ENCODE measurements around the gene SMTN. TPM values are rescaled to one million over a fixed set of nuclear protein-coding genes. Genes with fewer than 3 reads are reported as not detected.

Gene SMTN
- total and polyA plus RNA-seq, 9 of the 15 experiments (the other 6 are each of a cell fraction or from before 2014, with no cell fraction given) = 2.5 to 41.1 (median 16.1) TPM

GRCh38 chr22:31087744-31088215 lies 6.7 kb downstream of the SMTN start (continued):
- no peak for TF ChIP-seq ZBTB2 (IDR thresholded peaks at IDR 0.05)
- TF ChIP-seq ZC3H11A (IDR thresholded peaks at IDR 0.05; ENCODE audit: low read depth, low read length) = no peak
- no peak for TF ChIP-seq FOXM1 (IDR thresholded peaks at IDR 0.05; ENCODE audit: low read depth)
- no peak for TF ChIP-seq FOXM1 (CRISPR knock-in tag; IDR thresholded peaks at IDR 0.05; ENCODE audit: low read depth)
- TF ChIP-seq NFIC (IDR thresholded peaks at IDR 0.05) = no peak
- TF ChIP-seq MYNN (IDR thresholded peaks at IDR 0.05) = no peak
- no peak for TF ChIP-seq MYNN (CRISPR knock-in tag; IDR thresholded peaks at IDR 0.05)
- no peak for TF ChIP-seq SOX6 (IDR thresholded peaks at IDR 0.05)
- TF ChIP-seq YY1 (IDR thresholded peaks at IDR 0.05; ENCODE audit: borderline replicate concordance in 1 of 3, control insufficient read depth in 1 of 3, extremely low read depth in 1 of 3, insufficient read depth in 3 of 3, insufficient read length in 1 of 3, insufficient replicate concordance in 2 of 3, low read depth in 1 of 3, low read length in 2 of 3) = no peak
- TF ChIP-seq JUND (IDR thresholded peaks at IDR 0.05; ENCODE audit: borderline replicate concordance, low read depth, low read length) = no peak
- no peak for TF ChIP-seq JUND (tag; IDR thresholded peaks at IDR 0.05; ENCODE audit: borderline replicate concordance, low read depth, low read length)
- no peak for TF ChIP-seq FOXP4 (CRISPR knock-in tag; IDR thresholded peaks at IDR 0.05; ENCODE audit: borderline replicate concordance)
- no peak for TF ChIP-seq FUS (optimal IDR thresholded peaks at IDR 0.05; ENCODE audit: low read depth, low read length)

Measured in K562 (cell line).